Measurements from ENCODE around the gene ADCY6.

The ADCY6 gene

DNA sequence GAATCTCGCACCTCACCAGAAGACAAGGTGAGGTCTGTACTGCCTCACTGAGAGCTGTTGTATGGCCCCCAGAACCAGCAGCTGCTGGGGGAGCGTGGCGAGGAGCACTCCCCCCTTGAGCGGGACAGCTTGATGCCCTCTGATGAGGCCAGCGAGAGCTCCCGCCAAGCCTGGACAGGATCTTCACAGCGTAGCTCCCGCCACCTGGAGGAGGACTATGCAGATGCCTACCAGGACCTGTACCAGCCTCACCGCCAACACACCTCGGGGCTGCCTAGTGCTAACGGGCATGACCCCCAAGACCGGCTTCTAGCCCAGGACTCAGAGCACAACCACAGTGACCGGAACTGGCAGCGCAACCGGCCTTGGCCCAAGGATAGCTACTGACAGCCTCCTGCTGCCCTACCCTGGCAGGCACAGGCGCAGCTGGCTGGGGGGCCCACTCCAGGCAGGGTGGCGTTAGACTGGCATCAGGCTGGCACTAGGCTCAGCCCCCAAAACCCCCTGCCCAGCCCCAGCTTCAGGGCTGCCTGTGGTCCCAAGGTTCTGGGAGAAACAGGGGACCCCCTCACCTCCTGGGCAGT lies 38.7 kb upstream of the ADCY6 start:
- H3K36me3 ChIP-seq (ENCODE audit: insufficient read depth, low read length): peaks cover 84% of the 10 kb centered on the region
- H3K4me1 ChIP-seq (ENCODE audit: insufficient read depth, low read length): no peaks in the 10 kb centered on the region
- H3K9ac ChIP-seq (ENCODE audit: low read depth, low read length): no peak overlapping the region
- H3K4me2 ChIP-seq (ENCODE audit: insufficient read depth, low read length): no peak overlapping the region
- H2AFZ ChIP-seq (ENCODE audit: low read depth, low read length): no peak overlapping the region
- peaks cover 55% of the 10 kb centered on the region for H4K20me1 ChIP-seq (ENCODE audit: insufficient read depth, low read length)
- DNase-seq: no peak
- no peak overlapping the region for H3K27ac ChIP-seq (ENCODE audit: low read length)
- H3K4me3 ChIP-seq (ENCODE audit: low read depth in 1 of 2, low read length in 2 of 2): no peak overlapping the region
- no peak for TF ChIP-seq EZH2 (IDR thresholded peaks at IDR 0.05; ENCODE audit: borderline replicate concordance, low read depth, low read length, severe bottlenecking)
- TF ChIP-seq CTCF (IDR thresholded peaks at IDR 0.05; ENCODE audit: borderline replicate concordance, extremely low read depth, low read length, poor library complexity, severe bottlenecking): no peak
- H3K9me3 ChIP-seq (ENCODE audit: insufficient read depth, low read length, severe bottlenecking): no peaks in the 10 kb centered on the region
- H3K27me3 ChIP-seq (ENCODE audit: insufficient read depth, low read length, poor library complexity): no peaks in the 10 kb centered on the region
- ATAC-seq (ENCODE audit: insufficient read depth, low read depth): peak; percentile 16; the same call in 1 of the 3 replicates
- H3K79me2 ChIP-seq (ENCODE audit: insufficient read depth, low read length): no peaks in the 10 kb centered on the region

GRCh38 chr12:48827026-48827425 lies 38.1 kb upstream of the ADCY6 start:
- Histone ChIP-seq H3K4me3 (ENCODE audit: low read depth in 1 of 2, low read length in 2 of 2) (no peak overlapping the region), H2AFZ (ENCODE audit: low read depth, low read length) (no peak overlapping the region), H3K27ac (ENCODE audit: low read length) (no peak overlapping the region), H3K79me2 (ENCODE audit: insufficient read depth, low read length) (no peaks in the 10 kb centered on the region), H3K9me3 (ENCODE audit: insufficient read depth, low read length, severe bottlenecking) (no peaks in the 10 kb centered on the region), H4K20me1 (ENCODE audit: insufficient read depth, low read length) (peaks cover 55% of the 10 kb centered on the region), H3K4me1 (ENCODE audit: insufficient read depth, low read length) (no peaks in the 10 kb centered on the region), H3K27me3 (ENCODE audit: insufficient read depth, low read length, poor library complexity) (no peaks in the 10 kb centered on the region), H3K9ac (ENCODE audit: low read depth, low read length) (no peak overlapping the region), H3K36me3 (ENCODE audit: insufficient read depth, low read length) (peaks cover 79% of the 10 kb centered on the region), H3K4me2 (ENCODE audit: insufficient read depth, low read length) (no peak overlapping the region)
- no peak for ATAC-seq (ENCODE audit: insufficient read depth, low read depth)
- no peak for DNase-seq
- TF ChIP-seq EZH2 (IDR thresholded peaks at IDR 0.05; ENCODE audit: borderline replicate concordance, low read depth, low read length, severe bottlenecking) (no peak), CTCF (IDR thresholded peaks at IDR 0.05; ENCODE audit: borderline replicate concordance, extremely low read depth, low read length, poor library complexity, severe bottlenecking) (no peak)

DNA sequence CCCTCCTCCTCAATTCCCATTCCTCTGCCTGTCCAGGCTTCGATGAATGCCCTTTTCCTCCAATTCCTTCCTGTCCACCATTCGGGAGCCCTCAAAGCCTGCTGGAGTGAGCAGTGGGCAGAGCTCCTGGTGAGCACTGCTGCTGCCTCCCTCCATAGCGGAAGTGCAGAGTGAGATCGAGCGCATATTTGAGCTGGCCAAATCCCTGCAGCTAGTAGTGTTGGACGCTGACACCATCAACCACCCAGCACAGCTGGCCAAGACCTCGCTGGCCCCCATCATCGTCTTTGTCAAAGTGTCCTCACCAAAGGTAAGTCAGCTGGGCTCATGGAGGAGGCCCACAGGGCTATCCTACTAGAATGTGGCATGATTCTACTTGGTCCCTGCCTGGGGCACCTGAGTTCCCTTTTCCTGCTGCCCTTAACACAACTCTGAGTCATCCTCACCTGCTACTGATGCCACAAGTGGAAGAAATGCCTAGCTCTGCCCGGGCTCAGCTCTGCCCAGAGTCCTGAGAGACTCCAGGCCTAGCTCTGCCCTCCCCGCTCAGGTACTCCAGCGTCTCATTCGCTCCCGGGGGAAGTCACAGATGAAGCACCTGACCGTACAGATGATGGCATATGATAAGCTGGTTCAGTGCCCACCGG lies 37.4 kb upstream of the ADCY6 start:
- H3K4me3 ChIP-seq (ENCODE audit: low read depth in 1 of 2, low read length in 2 of 2): no peak overlapping the region
- H4K20me1 ChIP-seq (ENCODE audit: insufficient read depth, low read length): peaks cover 53% of the 10 kb centered on the region
- no peak for TF ChIP-seq EZH2 (IDR thresholded peaks at IDR 0.05; ENCODE audit: borderline replicate concordance, low read depth, low read length, severe bottlenecking)
- no peak for TF ChIP-seq CTCF (IDR thresholded peaks at IDR 0.05; ENCODE audit: borderline replicate concordance, extremely low read depth, low read length, poor library complexity, severe bottlenecking)
- H3K9me3 ChIP-seq (ENCODE audit: insufficient read depth, low read length, severe bottlenecking): no peaks in the 10 kb centered on the region
- no peaks in the 10 kb centered on the region for H3K79me2 ChIP-seq (ENCODE audit: insufficient read depth, low read length)
- DNase-seq (no peak), ATAC-seq (ENCODE audit: insufficient read depth, low read depth) (no peak)
- no peaks in the 10 kb centered on the region for H3K27me3 ChIP-seq (ENCODE audit: insufficient read depth, low read length, poor library complexity)
- H3K4me2 ChIP-seq (ENCODE audit: insufficient read depth, low read length): no peak overlapping the region
- H3K9ac ChIP-seq (ENCODE audit: low read depth, low read length): no peak overlapping the region
- no peak overlapping the region for H2AFZ ChIP-seq (ENCODE audit: low read depth, low read length)
- H3K4me1 ChIP-seq (ENCODE audit: insufficient read depth, low read length): no peaks in the 10 kb centered on the region
- H3K36me3 ChIP-seq (ENCODE audit: insufficient read depth, low read length): peaks cover 72% of the 10 kb centered on the region
- H3K27ac ChIP-seq (ENCODE audit: low read length): no peak overlapping the region

Measured in DND-41 (cell line).